A549 (cell line): ENCODE data around the gene SLIT3.

Experiments
- BHLHE40 ChIP-seq: IDR thresholded peaks from 2 replicates; pipeline ENCODE4 v1.6.1; 2012; ENCODE audit warnings: low read depth, low read length, inconsistent platforms
- CBX8 ChIP-seq: fragments of 200-600 bp; sonication (generic); IDR thresholded peaks from 2 replicates; pipeline ENCODE4 v1.6.1; 2016
- CHD2 ChIP-seq: fragments of 150-350 bp; IDR thresholded peaks from 2 replicates; pipeline ENCODE4 v1.6.1; 2014; ENCODE audit warnings: low read length; ENCODE audit not compliant: partially characterized antibody
- EP300 ChIP-seq, 2 experiments: fragments of >200 bp; sonication (Bioruptor Twin); formaldehyde crosslinking; IDR thresholded peaks; 2 replicates in 1 of 2; 3 replicates in 1 of 2; pipeline ENCODE4 v1.6.1; 2016 to 2017
- JUN ChIP-seq, 2 experiments: fragments of >200 bp; sonication (Bioruptor Twin); formaldehyde crosslinking; IDR thresholded peaks; 2 replicates in 1 of 2; 3 replicates in 1 of 2; pipeline ENCODE4 v1.6.1; 2016 to 2017
- JUNB ChIP-seq: fragments of >200 bp; sonication (Bioruptor Twin); formaldehyde crosslinking; IDR thresholded peaks from 2 replicates; pipeline ENCODE4 v1.6.1; 2016
- MYC ChIP-seq: IDR thresholded peaks from 2 replicates; pipeline ENCODE4 v1.6.1; 2012; ENCODE audit warnings: mild to moderate bottlenecking, inconsistent platforms, low read length, improper control_type of control experiment, borderline replicate concordance
- POLR2A ChIP-seq: IDR thresholded peaks from 2 replicates; pipeline ENCODE4 v1.6.1; 2012; ENCODE audit warnings: mild to moderate bottlenecking, low read length
- TFCP2L1 ChIP-seq: fragments of 250-450 bp; sonication (Bioruptor Pico); IDR thresholded peaks from 2 replicates; pipeline ENCODE4 v1.5.0; 2021; ENCODE audit warnings: mild to moderate bottlenecking
- TF ChIP-seq, protein P1 (sequence below): fragments of >200 bp; sonication (Bioruptor Twin); formaldehyde crosslinking; IDR thresholded peaks from 3 replicates; pipeline ENCODE4 v1.5.1; 2016
- TF ChIP-seq, protein P2 (sequence below): fragments of 200-600 bp; sonication (generic); IDR thresholded peaks from 2 replicates; pipeline ENCODE4 v1.6.1; 2016; ENCODE audit warnings: antibody characterized with exemption, mild to moderate bottlenecking, moderate library complexity

DNA sequence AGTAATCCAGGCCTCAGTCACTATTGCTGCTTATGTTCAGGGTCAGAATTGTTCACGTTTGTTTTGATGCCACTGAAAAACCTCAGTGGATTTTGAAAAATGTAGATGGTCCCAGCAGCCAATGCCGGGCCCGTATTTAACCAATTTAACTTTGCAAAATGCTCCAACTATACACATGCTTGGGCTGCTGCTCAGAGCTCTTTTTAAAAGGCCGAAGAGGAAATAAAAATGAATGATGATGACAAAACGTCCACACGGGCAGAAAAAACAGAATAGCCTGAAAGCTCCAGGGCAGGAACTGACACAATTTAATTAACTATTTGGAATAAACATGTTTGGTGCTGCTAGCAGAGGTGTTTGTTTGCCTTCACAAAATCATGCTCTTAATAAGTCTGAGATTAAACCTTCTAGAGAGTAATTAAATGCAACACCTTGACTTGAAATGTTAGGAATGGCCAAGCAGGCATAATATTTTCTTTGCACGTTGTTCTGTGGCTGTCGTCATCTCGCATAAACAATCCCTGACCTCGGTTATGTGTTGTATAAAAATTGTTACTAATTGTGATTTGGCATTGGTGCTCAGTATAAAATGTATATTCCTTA is 152.7 kb downstream of the SLIT3 start:
- no peak for TF ChIP-seq CBX8
- no peak for TF ChIP-seq POLR2A
- TF ChIP-seq TFCP2L1 (CRISPR knock-in tag) = no peak
- no peak for TF ChIP-seq JUNB
- TF ChIP-seq, protein P1, sequence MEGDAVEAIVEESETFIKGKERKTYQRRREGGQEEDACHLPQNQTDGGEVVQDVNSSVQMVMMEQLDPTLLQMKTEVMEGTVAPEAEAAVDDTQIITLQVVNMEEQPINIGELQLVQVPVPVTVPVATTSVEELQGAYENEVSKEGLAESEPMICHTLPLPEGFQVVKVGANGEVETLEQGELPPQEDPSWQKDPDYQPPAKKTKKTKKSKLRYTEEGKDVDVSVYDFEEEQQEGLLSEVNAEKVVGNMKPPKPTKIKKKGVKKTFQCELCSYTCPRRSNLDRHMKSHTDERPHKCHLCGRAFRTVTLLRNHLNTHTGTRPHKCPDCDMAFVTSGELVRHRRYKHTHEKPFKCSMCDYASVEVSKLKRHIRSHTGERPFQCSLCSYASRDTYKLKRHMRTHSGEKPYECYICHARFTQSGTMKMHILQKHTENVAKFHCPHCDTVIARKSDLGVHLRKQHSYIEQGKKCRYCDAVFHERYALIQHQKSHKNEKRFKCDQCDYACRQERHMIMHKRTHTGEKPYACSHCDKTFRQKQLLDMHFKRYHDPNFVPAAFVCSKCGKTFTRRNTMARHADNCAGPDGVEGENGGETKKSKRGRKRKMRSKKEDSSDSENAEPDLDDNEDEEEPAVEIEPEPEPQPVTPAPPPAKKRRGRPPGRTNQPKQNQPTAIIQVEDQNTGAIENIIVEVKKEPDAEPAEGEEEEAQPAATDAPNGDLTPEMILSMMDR = no peak
- TF ChIP-seq, protein P2, sequence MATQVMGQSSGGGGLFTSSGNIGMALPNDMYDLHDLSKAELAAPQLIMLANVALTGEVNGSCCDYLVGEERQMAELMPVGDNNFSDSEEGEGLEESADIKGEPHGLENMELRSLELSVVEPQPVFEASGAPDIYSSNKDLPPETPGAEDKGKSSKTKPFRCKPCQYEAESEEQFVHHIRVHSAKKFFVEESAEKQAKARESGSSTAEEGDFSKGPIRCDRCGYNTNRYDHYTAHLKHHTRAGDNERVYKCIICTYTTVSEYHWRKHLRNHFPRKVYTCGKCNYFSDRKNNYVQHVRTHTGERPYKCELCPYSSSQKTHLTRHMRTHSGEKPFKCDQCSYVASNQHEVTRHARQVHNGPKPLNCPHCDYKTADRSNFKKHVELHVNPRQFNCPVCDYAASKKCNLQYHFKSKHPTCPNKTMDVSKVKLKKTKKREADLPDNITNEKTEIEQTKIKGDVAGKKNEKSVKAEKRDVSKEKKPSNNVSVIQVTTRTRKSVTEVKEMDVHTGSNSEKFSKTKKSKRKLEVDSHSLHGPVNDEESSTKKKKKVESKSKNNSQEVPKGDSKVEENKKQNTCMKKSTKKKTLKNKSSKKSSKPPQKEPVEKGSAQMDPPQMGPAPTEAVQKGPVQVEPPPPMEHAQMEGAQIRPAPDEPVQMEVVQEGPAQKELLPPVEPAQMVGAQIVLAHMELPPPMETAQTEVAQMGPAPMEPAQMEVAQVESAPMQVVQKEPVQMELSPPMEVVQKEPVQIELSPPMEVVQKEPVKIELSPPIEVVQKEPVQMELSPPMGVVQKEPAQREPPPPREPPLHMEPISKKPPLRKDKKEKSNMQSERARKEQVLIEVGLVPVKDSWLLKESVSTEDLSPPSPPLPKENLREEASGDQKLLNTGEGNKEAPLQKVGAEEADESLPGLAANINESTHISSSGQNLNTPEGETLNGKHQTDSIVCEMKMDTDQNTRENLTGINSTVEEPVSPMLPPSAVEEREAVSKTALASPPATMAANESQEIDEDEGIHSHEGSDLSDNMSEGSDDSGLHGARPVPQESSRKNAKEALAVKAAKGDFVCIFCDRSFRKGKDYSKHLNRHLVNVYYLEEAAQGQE = no peak
- no peak for TF ChIP-seq MYC
- no peak for TF ChIP-seq CHD2
- no peak for TF ChIP-seq BHLHE40
- TF ChIP-seq EP300 (IDR thresholded peaks at IDR 0.05) = no peak
- no peak for TF ChIP-seq JUN (IDR thresholded peaks at IDR 0.05)
